Activated T-cell treated with anti-CD3 and anti-CD28 coated beads for 48 hours (primary cell): Measurements from ENCODE around the gene CD14.
"Not testable (repeated sequence)": the region's sequence is repeated elsewhere in the genome, so short reads cannot be mapped to it uniquely, and the experiment has no call there.

Source experiments
- DNase-seq: peaks from one replicate; pipeline ENCODE4 v3.0.0-alpha.2; 2020; ENCODE audit warnings: low read depth

CD14 gene

DNA sequence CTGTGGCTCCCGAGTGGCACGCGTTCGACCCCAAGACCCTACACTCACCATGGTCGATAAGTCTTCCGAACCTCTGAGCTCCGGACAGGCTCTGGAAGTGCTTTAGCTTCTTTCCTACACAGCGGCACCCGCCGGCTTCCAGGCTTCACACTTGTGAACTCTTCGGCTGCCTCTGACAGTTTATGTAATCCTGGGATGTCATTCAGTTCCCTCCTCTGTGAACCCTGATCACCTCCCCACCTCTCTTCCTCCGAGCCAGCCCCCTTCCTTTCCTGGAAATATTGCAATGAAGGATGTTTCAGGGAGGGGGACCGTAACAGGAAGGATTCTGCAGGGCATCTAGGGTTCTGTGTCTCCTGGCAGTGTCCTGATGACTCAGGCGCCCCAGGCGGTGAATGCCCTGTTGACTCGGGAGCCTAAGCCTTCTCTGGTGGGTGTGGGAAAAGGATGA, at the start of gene CD14:
TSS of gene CD14 (minus strand) at position 155 of the 451 bp plus-strand sequence. CDS start at position 51, 104 bp downstream.
- peak; percentile 6 for DNase-seq

DNA sequence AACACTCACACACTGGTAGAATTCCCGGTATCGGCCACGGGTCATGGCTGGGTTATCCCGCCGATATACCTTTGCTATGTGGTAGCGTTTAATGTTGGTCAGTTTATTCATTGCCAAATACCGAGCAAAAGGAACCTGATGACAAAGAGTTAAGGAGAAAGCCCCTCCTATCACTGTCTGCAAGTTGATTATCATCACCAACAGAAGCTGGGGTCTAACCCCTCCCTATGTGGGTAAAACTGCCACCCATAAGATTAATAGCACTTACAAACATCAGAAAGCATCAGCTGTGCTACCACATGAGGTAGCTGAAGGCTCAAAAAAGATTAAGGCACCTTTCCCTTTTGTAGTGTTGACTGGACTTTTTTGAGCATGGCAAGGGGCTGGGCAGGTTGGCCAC, 46.0 kb upstream of the CD14 start:
- DNase-seq: no peak

DNA sequence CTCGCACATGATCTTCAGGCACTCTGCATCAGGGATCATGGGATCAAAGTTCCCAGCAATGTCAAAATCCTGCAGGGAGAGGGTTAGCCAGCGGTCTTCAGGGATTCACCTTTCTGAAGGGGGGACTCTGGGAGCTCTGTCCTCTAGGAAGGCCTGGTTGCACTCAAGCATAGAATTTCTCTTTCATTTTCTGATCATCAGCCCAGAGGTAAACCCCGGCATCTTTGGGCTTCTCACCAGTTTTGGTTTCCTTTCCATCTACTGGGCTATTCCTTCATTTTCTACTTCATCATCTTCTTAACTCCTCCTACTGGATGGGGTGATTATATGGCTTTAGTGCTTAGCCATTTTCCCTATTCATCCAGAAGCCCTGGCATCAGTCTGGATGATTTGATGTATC, 45.0 kb upstream of the CD14 start:
- DNase-seq: no peak

DNA sequence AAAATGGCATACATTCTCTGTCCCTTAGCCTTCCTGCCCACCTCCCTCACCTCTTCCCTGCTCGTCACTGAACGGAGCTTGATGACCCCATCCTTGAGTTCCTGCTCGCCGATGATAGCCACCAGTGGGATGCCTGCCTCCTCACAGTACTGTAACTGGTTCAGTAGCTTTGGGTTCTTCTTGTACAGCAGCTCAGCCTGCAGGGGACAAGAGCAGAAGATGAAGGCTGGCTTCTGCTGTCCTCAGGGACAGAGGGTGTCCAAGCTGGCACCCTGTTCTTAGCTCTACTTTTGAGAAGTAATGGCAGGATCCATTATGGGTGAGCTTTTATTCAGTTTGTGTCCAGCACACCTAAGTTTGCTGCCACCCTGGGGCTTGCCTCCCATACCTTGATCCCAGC, 41.7 kb upstream of the CD14 start:
- DNase-seq: no peak

DNA sequence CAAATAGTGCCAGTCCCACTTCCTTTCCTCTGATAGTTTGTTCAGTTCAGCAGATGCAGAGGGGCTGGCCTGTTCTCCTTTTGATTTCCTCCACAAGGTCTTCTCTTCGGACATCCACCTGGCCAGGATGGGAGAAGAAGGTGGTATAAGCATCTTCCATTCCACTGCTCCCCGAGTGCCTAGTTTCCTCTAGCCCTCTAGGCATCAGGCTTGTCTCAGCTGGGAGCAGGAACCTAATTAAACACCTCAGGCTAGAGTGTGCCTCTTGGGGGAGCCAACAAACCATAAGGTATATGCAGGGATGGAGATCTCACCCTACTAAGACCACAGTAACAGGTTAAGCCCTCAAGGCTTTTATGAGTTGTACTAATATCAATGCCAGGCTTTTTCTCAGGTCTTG, 41.2 kb upstream of the CD14 start:
- DNase-seq: no peak

DNA sequence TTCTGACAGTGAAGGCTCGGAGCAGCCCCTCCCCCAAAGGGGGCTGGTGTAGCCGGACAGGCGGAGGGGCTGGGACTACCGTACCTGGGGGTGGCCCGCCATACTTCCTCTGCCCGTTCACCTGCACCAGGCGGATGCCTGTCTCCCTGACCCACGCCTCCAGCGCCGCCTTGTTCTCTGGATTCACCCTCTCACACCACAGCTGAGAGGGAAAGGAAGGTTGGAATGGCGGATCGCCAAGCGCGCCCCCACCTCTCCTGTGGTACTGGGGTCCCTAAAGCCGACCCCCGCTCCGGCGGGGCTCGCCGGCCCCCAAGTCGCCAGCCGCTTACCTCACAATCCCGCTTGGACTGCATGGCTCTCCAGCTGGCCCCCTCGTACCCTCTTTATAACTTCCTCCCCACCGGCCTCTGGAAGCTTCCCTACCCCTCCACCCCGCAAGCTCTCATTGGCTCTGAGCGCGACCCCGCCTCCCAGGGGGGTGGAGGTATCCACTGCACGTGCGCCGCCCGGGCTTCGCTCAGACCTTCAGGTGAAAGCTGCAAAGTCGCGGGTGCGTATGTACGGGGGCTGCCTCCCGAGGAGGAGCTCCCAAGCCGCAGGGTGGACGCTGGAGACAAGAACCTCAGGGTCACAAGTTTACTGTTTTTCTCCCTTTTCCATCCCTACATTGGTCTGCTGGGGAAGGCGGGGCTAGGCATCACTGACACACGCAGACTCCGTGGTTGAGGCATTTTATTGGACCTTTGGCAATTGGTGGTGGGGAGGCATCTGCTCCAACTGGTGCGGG, 40.4 kb upstream of the CD14 start, which contains the start of gene DND1:
TSS of gene DND1 (minus strand) at position 390 of the 790 bp plus-strand sequence. CDS start at position 356, 34 bp downstream.
- no peak for DNase-seq

DNA sequence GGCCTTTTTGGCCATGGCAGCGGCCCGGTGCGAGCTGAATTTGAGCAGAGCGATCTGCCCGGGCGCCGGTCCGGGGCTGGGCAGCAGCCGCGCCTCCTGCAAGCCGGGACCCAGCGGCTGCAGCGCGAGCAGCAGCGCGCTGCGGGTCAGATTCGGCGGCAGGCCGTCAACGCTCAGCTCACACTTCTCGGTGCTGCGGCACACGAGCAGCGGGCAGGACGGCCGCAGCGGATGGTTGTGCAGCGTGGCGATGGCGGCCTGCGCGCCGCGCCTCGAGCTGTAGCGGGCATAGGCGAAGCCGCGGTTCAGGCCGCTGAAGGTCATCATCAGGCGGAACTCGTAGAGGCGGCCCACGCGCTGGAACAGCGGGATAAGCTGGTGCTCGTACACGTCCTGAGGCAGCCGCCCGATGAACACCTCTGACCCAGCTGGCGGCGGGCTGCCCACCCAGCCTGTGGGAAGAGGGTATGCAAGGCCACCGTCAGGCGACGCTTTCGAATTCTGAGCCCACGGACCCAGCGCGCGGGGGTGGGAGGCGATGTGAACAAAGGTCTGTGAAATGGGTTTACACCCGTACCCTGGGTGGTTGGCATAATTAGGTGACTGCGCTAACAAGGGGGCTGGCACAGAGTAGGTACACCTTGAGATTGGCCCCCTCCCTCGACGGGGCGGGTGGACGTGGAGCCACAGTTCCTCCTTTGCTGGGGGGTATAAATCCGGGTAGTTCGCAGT, 39.6 kb upstream of the CD14 start:
- no peak for DNase-seq

DNA sequence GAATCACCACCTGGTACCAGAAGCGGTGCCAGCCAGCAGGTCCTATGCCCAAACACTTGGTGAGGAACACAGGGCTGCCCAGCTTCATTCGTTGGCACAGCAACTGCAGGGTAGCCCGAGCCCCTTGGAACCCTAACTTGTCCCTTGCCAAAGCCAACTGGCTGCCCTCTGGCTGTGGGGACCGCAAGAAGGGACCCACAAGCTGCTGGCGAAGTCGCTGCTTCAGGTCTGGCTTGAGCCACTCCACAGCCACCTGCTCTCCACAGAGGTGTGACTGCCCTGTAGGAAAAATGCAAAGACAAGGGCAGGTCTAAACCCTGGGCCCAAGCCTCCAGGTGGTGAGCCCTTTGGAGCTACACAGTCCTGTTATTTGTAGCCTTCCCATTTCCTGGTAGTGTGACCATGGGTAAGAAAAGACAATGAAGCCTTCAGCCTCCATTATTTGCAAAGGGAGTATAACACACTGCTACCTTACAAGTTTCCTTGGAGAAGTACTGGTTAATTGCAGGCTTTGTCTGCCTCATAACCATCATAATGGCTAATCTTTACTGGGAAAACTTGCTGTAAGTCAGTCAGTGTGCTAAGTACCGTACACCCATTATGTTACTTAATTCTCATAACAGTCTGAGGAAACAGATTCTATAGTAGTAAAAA, 38.6 kb upstream of the CD14 start:
- DNase-seq: no peak

DNA sequence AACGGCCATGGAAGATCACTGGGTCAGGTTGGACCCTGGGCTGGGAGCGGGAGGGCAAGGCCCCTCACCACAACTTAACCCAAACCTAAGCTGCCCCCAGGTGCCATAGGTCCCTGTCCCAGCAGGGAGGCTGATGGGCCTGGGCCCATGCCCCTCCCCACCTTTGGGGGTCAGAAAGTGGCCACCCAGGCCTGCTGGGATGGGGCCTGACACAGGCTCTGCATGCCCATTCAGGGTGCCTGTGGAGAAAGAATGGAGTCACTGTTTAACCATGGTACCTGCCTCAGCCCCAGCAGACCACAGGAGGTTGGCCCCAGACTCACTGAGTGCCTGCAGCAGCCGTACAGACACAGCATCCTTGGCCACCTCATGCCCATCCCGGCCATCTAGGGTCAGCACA, 38.1 kb upstream of the CD14 start:
- DNase-seq: not testable (repeated sequence)

DNA sequence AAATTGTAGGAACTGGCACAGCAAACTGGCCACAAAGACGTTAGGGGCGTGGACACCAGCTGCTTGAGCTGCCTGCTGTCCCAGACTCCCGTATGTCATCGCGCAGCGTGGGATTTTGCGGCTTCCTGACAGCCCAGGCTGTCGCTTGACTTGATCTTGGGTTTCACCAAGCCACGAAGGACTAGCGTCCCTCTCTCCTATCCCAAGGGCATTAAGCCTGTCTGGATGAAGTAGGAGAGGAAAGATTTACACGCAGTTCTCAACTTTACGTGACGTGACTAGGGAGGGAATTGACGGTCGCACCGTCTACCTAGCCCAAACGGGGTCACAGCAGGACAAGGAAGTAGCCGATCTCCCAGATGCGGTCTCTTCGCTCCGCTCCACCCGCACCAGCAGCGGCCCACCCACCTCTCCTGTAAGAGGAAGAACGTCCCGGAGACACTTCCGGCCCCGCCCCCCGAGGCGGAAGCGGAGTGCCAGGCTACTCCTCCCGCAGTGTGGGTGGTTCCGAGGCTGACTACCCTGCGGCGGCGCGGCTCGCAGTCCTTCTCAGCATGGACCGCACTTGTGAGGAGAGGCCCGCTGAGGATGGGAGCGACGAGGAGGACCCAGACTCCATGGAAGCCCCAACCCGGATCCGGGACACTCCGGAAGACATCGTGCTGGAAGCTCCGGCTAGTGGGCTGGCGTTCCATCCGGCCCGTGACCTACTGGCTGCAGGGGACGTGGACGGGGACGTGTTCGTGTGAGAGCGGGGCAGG, 31.6 kb upstream of the CD14 start, which contains the start of gene WDR55:
TSS of gene WDR55 (plus strand) at position 546 of the 761 bp plus-strand sequence. CDS start at position 555, 9 bp downstream.
- DNase-seq: peak; percentile 95

DNA sequence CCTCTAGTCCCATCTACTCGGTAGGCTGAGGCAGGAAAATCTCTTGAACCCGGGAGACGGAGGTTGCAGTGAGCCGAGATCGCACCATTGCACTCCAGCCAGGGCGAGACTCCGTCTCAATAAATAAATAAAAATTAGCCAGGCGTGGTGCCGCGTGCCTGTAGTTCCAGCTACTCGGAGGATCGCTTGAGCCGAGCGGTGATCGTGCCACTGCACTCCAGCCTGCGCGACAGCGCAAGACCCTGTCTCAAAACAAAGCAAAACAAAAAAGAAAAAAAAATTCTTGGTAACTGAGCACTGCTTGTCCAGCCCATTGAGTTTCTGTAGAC, 31.0 kb upstream of the CD14 start:
- DNase-seq: no peak

DNA sequence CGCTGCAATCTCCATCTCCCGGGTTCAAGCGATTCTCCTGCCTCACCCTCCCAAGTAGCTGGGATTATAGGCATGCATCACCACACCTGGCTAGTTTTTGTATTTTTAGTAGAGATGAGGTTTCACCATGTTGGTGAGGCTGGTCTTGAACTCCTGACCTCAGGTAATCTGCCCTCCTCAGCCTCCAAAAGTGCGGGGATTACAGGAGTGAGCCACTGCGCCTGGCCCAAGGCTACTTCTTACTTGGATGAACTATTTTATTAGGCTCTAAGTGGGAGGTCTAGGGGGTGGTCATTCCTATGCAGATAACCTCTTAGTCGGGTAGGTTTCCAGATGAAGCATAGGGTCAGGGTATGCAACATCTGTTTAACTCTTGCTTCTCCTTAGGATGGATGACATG, 27.4 kb upstream of the CD14 start:
- not testable (repeated sequence) for DNase-seq

DNA sequence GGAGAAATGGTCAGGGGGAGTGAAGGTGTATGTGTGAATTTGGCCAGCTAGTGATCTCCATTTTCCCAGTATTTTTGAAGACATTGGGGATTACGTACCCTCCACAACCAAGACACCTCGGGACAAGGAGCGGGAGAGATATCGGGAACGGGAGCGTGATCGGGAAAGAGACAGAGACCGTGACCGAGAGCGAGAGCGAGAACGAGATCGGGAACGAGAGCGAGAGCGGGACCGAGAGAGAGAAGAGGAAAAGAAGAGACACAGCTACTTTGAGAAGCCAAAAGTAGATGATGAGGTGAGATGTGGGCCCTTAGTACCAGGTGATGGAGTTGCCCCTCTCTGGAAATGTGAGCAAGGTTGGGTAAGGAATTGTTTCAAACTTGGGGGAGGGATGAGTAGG, 25.9 kb upstream of the CD14 start:
- DNase-seq: no peak

DNA sequence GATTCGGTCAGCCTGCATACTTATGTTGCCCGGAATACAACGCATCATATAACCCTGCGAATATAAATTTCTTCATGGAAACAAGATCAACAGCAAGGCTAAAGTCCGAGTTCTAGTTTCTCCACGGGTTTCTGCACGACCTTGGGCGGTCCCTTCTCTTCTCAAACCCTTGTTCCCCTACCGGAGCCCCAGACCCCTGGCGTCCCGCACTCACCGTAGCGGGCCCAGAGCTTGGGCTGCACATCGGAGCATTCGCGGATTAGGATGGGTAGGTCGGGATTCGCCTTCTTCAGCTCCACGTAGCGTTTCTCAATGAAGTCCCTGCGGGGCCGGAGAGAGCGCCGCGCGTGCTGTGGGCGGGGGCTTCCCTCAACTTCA, 14.1 kb upstream of the CD14 start:
- DNase-seq: no peak

DNA sequence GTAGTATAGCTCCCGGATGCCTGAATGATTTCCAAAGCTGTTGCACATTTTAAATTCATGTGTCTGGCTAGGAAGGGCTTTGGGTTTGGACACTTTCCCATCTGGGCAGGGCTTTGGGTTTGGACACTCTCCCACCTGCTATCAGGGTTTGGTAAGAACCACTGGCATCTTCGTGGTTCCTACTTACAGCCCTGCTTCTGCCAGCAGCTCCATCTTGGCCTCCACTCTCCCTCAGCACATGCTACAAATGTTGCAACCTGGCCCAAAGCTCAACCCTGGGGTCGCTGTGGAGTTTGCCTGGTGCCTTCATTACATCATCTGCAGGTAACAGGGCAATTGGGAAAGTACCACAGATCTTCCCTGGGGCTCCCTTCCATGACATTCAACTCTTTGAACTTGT, 9.7 kb upstream of the CD14 start:
- DNase-seq: no peak

DNA sequence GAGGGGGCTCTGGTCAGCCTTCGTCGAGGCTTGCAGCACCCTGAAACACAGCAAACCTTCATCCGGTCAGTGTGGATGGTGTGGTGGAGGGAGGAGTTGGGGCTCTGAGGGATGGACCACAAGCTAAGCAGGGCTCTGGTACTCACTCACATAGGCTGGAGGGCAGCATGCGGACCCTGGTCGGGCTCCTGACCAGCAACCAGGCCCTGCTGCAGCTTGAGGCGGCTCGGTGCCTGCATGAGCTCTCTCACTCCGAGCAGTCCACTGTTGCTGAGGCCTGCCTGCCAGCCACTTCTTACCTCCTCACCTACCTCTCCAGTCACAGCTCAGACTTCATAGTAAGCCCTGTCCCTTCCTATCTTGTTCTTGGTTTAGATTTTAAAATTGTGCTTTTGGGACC, 8.7 kb upstream of the CD14 start:
- DNase-seq: no peak

DNA sequence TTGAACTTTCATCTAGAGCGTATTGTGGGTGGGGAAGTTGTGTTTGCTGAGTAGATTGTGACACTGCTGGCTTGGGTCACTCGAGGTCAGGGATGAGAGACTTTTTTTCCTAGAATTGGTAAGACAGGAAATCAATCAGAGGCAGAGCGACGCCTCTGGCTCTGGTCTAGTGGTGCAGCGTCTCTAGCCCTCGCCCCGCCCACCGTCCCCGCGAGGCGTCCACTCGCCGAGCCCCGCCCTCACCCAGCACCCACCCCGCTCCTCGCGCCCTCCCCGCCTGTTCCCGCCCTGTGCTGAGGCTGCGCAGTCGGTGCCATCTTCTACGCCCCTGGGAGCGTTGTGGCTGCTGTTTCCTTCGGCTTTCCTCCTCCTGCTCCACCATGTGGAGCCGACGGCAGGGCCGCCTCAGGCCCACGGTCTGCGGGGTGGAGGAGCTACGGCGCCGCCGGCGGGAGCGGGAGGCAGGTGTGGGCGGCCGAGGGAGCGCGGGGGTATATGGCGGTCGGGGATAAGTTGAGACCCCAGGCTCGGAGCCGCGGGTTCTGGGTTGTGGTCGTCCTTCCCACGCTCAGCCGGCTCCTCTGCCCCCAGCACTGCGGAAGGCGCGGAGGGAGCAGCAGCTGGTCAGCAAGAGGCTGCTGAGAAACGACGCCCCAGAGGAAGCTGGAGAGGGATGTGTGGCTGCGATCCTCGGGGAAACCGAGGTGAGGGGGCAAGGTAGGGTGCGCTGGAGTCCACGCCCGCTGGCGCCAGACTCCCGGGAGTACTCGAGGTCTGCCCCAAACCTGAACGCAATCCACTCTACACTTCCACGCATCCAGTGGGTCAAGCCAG, 6.4 kb upstream of the CD14 start, which contains the start of gene TMCO6:
TSS of gene TMCO6 (plus strand) at position 304 of the 834 bp plus-strand sequence. CDS start at position 381, 77 bp downstream.
- DNase-seq: peak; percentile 97

DNA sequence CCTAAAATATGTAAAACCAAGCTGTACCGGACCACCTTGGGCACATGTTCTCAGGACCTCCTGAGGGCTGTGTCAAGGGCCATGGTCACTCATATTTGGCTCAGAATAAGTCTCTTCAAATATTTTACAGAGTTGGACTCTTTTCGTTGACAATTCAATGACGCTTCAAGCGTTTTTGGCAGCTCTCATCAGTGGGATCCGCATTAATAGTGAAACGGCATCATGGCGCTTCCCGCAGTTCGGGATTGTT, 5.8 kb upstream of the CD14 start:
- not testable (repeated sequence) for DNase-seq

DNA sequence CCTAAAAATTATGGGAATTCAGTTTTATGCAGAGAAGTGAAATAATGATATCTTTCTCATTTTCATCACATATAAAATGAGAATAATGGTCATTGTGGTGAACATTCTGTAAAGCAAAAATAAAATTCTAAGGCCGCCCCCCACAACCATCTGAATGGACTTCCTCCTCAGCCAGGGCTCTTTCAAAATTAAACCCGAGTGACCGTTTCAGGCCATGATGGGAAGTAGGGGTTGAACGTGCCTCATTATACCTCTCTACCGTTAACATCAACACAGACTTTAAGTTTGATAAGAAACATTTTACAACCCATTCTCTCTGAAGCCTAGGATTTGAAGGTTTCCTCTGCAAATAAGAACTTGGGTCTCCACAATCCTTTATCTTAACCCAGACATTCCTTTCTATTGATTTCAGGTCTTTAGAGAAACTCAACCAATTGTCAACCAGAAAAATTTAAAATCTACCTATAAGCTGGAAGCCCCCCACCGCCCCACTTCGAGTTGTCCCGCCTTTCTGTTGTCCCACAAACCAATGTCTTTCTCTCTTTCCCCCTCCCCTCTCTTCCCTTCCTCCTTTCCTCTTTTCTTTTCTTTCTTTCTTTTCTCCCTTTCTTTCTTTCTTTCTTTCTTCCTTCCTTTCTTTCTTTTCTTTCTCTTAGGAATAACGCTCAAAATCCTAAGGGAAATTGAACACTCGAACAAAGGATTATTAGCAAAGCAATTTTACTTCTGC, 4.6 kb upstream of the CD14 start:
- no peak for DNase-seq
